Measurements from ENCODE around the gene B3GAT1. TPM values are rescaled to one million over a fixed set of nuclear protein-coding genes. Genes with fewer than 3 reads are reported as not detected.

B3GAT1 gene
- total RNA-seq, 4 donors from 2014 or later = 0.14 to 0.16 TPM; not detected in 2

GRCh38 chr11:134349109-134349801 is 62.8 kb downstream of the B3GAT1 start:
- Histone ChIP-seq H3K27ac (no peak overlapping the region), H3K27me3 (no peaks in the 10 kb centered on the region), H3K4me3 (no peak overlapping the region), H3K9me3 (no peaks in the 10 kb centered on the region), H3K36me3 (no peaks in the 10 kb centered on the region), H3K4me1 (no peaks in the 10 kb centered on the region)
- intact Hi-C loops (cut with DNase I; ENCODE audit: low total_unique reads) = no loop called here
- in situ Hi-C loops (cut with MboI; ENCODE audit: low pct_ligation_motif_present in 1 of 4, low pct_unique_long_range_greater_than_20kb in 1 of 4, low sequenced_read_pairs in 3 of 4) = no loop called here
- TF ChIP-seq CTCF (IDR thresholded peaks at IDR 0.05) (no peak), POLR2A (IDR thresholded peaks at IDR 0.05) (no peak), POLR2AphosphoS5 (IDR thresholded peaks at IDR 0.05) (no peak), EP300 (IDR thresholded peaks at IDR 0.05; ENCODE audit: low read depth) (no peak)
- no peak for DNase-seq
- 65 to 68% methylated on average over 6 of the region's 6 CpGs for WGBS, 2 donors (ENCODE audit: low coverage in 1 of 2)

- 80% methylated on average over 10 of the region's 10 CpGs; no CpG with 5 or more reads in 1 of the 2 donors for WGBS, 2 donors (ENCODE audit: low coverage in 1 of 2)
- H3K27me3 ChIP-seq = no peaks in the 10 kb centered on the region
- in situ Hi-C loops (cut with MboI; ENCODE audit: low pct_ligation_motif_present in 1 of 4, low pct_unique_long_range_greater_than_20kb in 1 of 4, low sequenced_read_pairs in 3 of 4) = no loop called here
These were observed 64.6 kb downstream of the B3GAT1 start for GRCh38 chr11:134347441-134347840.

GRCh38 chr11:134346976-134347350 is 65.1 kb downstream of the B3GAT1 start:
- Histone ChIP-seq H3K27ac (no peak overlapping the region), H3K27me3 (no peaks in the 10 kb centered on the region), H3K4me3 (no peak overlapping the region), H3K9me3 (no peaks in the 10 kb centered on the region), H3K4me1 (no peaks in the 10 kb centered on the region), H3K36me3 (no peaks in the 10 kb centered on the region)
- in situ Hi-C loops (cut with MboI; ENCODE audit: low pct_ligation_motif_present in 1 of 4, low pct_unique_long_range_greater_than_20kb in 1 of 4, low sequenced_read_pairs in 3 of 4) = no loop called here
- intact Hi-C loops (cut with DNase I; ENCODE audit: low total_unique reads) = no loop called here
- TF ChIP-seq EP300 (IDR thresholded peaks at IDR 0.05; ENCODE audit: low read depth) = no peak
- no peak for TF ChIP-seq CTCF (IDR thresholded peaks at IDR 0.05)
- TF ChIP-seq POLR2AphosphoS5 (IDR thresholded peaks at IDR 0.05) = no peak
- TF ChIP-seq POLR2A (IDR thresholded peaks at IDR 0.05) = no peak
- no peak for DNase-seq
- WGBS, 2 donors (ENCODE audit: low coverage in 1 of 2) = 78% methylated on average over 5 of the region's 5 CpGs; no CpG with 5 or more reads in 1 of the 2 donors

More at GRCh38 chr11:134347441-134347840, 64.6 kb downstream of the B3GAT1 start:
- Histone ChIP-seq H3K4me1 (no peaks in the 10 kb centered on the region), H3K36me3 (no peaks in the 10 kb centered on the region), H3K4me3 (no peak overlapping the region), H3K9me3 (no peaks in the 10 kb centered on the region), H3K27ac (no peak overlapping the region)
- DNase-seq = no peak
- intact Hi-C loops (cut with DNase I; ENCODE audit: low total_unique reads) = no loop called here
- TF ChIP-seq POLR2AphosphoS5 (IDR thresholded peaks at IDR 0.05) (no peak), EP300 (IDR thresholded peaks at IDR 0.05; ENCODE audit: low read depth) (no peak), CTCF (IDR thresholded peaks at IDR 0.05) (no peak), POLR2A (IDR thresholded peaks at IDR 0.05) (no peak)

GRCh38 chr11:134346101-134346975 is 65.7 kb downstream of the B3GAT1 start:
- no peak for TF ChIP-seq POLR2AphosphoS5 (IDR thresholded peaks at IDR 0.05)
- no peak for TF ChIP-seq EP300 (IDR thresholded peaks at IDR 0.05; ENCODE audit: low read depth)
- no peak for TF ChIP-seq CTCF (IDR thresholded peaks at IDR 0.05)
- TF ChIP-seq POLR2A (IDR thresholded peaks at IDR 0.05) = no peak
- DNase-seq = no peak
- intact Hi-C loops (cut with DNase I; ENCODE audit: low total_unique reads) = no loop called here

More at GRCh38 chr11:134346101-134346975, 65.7 kb downstream of the B3GAT1 start:
- H3K9me3 ChIP-seq = no peaks in the 10 kb centered on the region
- H3K4me3 ChIP-seq = no peak overlapping the region
- H3K36me3 ChIP-seq = no peaks in the 10 kb centered on the region
- 88 to 89% methylated on average over 5 to 22 of the region's 22 CpGs for WGBS, 2 donors (ENCODE audit: low coverage in 1 of 2)
- no peaks in the 10 kb centered on the region for H3K4me1 ChIP-seq
- H3K27me3 ChIP-seq = no peaks in the 10 kb centered on the region
- in situ Hi-C loops (cut with MboI; ENCODE audit: low pct_ligation_motif_present in 1 of 4, low pct_unique_long_range_greater_than_20kb in 1 of 4, low sequenced_read_pairs in 3 of 4) = no loop called here
- H3K27ac ChIP-seq = no peak overlapping the region

All from transverse colon (tissue), 4 donors.